ENCODE data around the gene CLDN3. TPM values are rescaled to one million over a fixed set of nuclear protein-coding genes. Genes with fewer than 3 reads are reported as not detected.

Gene CLDN3
- total RNA-seq, 2 experiments from 2014 or later: not detected

GRCh38 chr7:73738220-73738611 is 31.9 kb downstream of the CLDN3 start:
- ChIA-PET POLR2A (interaction anchor here (0.8 to 3.0 kb wide), 12 partner anchors 17 to 437 kb away, joined by 3 to 11 read pairs (median 8); partner anchors contain the start of genes BAZ1B, BCL7B, BUD23 and DNAJC30), CTCF (interaction anchor here (1.0 to 8.0 kb wide), 7 partner anchors 10 to 219 kb away, joined by 3 to 77 read pairs (median 6); partner anchors contain the start of genes METTL27 and VPS37D)
- Mint-ChIP-seq H3K27me3 (no peaks in the 10 kb centered on the region), H3K4me1 (peaks cover 24% of the 10 kb centered on the region), H3K27ac (peak overlapping the region; percentile 92), H3K4me3 (peak overlapping the region; percentile 86), H3K9me3 (no peaks in the 10 kb centered on the region), H3K36me3 (ENCODE audit: low read depth) (peaks cover 4% of the 10 kb centered on the region)
- peak; percentile 65 for DNase-seq

DNA sequence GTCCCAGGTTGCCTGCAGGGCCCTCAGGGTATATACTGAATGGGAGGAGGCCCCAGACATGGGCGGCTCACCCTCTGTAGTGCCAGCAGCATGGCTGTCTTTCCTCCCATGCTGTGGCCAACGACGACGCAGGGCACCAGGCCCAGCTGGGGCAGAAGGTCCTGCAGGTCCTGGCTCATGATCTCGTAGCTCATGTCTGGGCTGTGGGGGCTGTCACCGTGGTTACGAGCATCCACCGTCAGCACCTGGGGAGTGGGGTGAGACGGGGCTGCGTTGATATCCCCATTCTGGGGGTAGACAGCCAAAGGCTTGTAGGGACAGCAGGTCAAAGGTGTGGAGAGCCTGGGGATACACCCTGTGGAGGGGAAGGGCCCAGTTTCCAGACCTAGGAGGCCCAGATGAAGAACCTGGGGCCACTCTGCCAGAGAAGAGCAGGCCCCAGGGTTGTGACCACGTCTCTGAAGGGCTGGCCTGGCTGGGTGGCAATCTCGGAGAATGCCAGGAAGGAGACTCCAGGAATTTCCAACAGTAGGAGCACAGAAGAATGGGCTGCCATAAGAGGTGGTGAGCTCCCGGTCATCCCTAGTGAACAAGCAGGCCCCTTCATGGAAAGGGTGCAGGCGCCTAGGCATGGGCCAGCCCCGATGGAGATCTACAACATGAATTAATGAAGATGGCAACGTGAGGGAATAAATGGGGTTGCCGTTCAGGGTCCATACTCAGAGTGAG is 32.4 kb downstream of the CLDN3 start:
- Mint-ChIP-seq H3K9me3 (no peaks in the 10 kb centered on the region), H3K27me3 (no peaks in the 10 kb centered on the region), H3K4me1 (peaks cover 24% of the 10 kb centered on the region), H3K4me3 (peak overlapping the region; percentile 86), H3K27ac (peak overlapping the region; percentile 92), H3K36me3 (ENCODE audit: low read depth) (peaks cover 4% of the 10 kb centered on the region)
- POLR2A ChIA-PET: interaction anchor here (1.0 to 3.0 kb wide), 9 partner anchors 18 to 438 kb away, joined by 3 to 11 read pairs (median 8); partner anchors contain the start of genes BAZ1B, BCL7B, BUD23 and DNAJC30
- no peak for DNase-seq
- CTCF ChIA-PET: interaction anchor here (1.1 to 8.0 kb wide), 7 partner anchors 12 to 129 kb away, joined by 3 to 77 read pairs (median 6); partner anchors contain the start of genes METTL27 and VPS37D

DNA sequence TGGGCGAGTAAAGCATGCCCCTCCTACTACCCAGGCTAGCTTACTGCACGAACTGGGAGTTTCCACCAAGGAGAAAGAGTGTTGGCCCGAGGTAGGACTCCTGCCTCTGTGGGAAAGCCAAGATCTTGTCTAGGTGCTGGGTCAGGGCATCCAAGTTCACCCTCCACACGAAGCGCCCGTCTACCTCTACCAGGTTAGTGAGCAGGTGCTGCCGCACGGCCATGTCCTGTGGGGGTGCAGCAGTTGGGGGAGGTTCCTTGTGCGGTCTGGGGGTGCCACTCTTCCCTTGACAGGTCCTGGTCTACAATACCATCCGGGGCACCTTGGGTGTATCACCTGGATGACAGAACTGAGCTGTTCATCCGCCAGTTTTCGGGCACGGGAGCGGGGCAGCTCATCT is 33.2 kb downstream of the CLDN3 start:
- no peak overlapping the region for H3K27ac Mint-ChIP-seq
- no peaks in the 10 kb centered on the region for H3K27me3 Mint-ChIP-seq
- no peaks in the 10 kb centered on the region for H3K9me3 Mint-ChIP-seq
- H3K4me1 Mint-ChIP-seq: peaks cover 24% of the 10 kb centered on the region
- POLR2A ChIA-PET: interaction anchor here (3.0 kb wide), 1 partner anchor 20 kb away, joined by 11 read pairs; no protein-coding TSS in a partner anchor
- CTCF ChIA-PET: interaction anchor here (0.6 to 8.0 kb wide), 4 partner anchors 74 to 129 kb away, joined by 3 to 77 read pairs (median 4); no protein-coding TSS in a partner anchor
- DNase-seq: no peak
- peaks cover 4% of the 10 kb centered on the region for H3K36me3 Mint-ChIP-seq (ENCODE audit: low read depth)
- peak overlapping the region; percentile 17 for H3K4me3 Mint-ChIP-seq

DNA sequence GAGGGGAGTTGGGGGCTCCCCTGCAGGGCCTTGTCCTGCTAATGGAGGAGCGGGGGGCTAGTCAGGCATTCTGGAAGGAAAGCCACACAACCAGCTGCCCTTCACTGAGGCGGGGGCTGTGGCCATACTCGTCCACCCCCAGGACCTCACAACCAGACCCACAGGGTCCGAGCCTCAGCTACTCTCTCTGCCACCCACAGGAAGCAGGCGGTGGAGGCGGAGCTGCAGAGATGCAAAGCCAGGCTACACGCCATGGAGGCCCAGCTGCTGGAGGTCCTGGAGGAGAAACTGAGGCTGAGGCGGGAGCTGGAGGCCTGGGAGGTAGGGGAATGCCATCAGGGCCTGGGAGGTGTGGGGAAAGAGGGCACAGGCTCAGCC is 34.6 kb downstream of the CLDN3 start:
- peaks cover 24% of the 10 kb centered on the region for H3K4me1 Mint-ChIP-seq
- no peaks in the 10 kb centered on the region for H3K9me3 Mint-ChIP-seq
- CTCF ChIA-PET: interaction anchor here (1.2 to 8.0 kb wide), 8 partner anchors 11 to 214 kb away, joined by 3 to 77 read pairs (median 6); no protein-coding TSS in a partner anchor
- POLR2A ChIA-PET: interaction anchor here (0.9 to 1.8 kb wide), 3 partner anchors 9 to 129 kb away, joined by 3 to 14 read pairs (median 3); partner anchors contain the start of gene STX1A
- H3K36me3 Mint-ChIP-seq (ENCODE audit: low read depth): peaks cover 4% of the 10 kb centered on the region
- no peak overlapping the region for H3K4me3 Mint-ChIP-seq
- H3K27ac Mint-ChIP-seq: peak overlapping the region; percentile 70
- DNase-seq: no peak
- H3K27me3 Mint-ChIP-seq: no peaks in the 10 kb centered on the region

DNA sequence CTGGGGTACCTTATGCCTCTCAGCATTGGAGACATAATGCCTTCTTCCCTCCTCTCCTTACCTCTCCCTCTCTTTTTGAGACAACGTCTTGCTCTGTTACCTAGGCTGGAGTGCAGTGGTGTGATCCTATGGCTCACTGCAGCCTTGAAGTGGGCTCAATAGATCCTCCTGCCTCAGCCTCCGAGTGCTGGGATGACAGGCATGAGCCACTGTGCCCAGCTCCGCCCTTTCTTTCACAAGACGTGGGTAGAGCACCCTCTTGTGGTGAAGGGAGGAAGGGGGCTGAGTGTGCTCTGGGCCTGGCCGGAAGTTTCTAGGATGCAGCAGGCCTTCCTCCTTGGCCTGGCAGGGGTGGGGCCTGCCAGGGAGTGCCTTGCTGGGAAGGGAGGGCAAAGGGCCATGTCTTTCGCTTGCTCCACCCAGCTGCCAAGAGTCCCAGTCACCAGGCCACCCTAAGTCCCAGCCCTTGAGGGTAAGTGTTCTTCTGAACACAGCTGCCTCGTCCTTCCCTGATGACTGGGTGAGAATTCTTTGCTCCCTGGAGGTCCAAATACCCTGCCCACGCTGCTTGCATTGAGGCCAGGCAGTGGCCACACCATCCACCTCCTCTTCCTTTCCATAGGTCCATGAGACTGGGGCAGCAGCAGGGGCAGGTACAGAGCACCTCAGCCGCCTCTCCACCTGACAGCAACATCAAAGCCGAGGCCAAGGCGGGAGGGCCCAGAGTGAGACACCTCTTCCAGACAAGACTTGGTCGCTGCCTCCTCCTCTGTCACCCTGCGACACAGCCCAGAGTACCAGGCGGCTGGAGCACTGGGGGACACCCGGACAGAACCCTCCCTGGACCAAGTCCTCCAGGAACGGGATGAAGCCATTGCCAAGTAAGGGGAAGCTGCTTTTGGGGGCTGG is 35.2 kb downstream of the CLDN3 start:
- Mint-ChIP-seq H3K9me3 (no peaks in the 10 kb centered on the region), H3K27ac (peak overlapping the region; percentile 70), H3K4me3 (no peak overlapping the region), H3K27me3 (no peaks in the 10 kb centered on the region), H3K36me3 (ENCODE audit: low read depth) (peaks cover 4% of the 10 kb centered on the region), H3K4me1 (peaks cover 24% of the 10 kb centered on the region)
- DNase-seq: peak; percentile 87
- ChIA-PET POLR2A (interaction anchor here (0.9 to 1.8 kb wide), 5 partner anchors 10 to 213 kb away, joined by 3 to 14 read pairs (median 3); partner anchors contain the start of genes BAZ1B and STX1A), CTCF (interaction anchor here (0.6 to 8.0 kb wide), 29 partner anchors 10 to 283 kb away, joined by 3 to 77 read pairs (median 4); partner anchors contain the start of gene BAZ1B)

GRCh38 chr7:73732397-73732796 is 37.7 kb downstream of the CLDN3 start:
- no peak for DNase-seq
- ChIA-PET POLR2A (no interaction called here), CTCF (interaction anchor here (0.7 to 8.0 kb wide), 2 partner anchors 16 to 124 kb away, joined by 4 to 77 read pairs; no protein-coding TSS in a partner anchor)
- Mint-ChIP-seq H3K9me3 (no peaks in the 10 kb centered on the region), H3K36me3 (ENCODE audit: low read depth) (peaks cover 4% of the 10 kb centered on the region), H3K27ac (no peak overlapping the region), H3K4me3 (no peak overlapping the region), H3K27me3 (peaks cover 8% of the 10 kb centered on the region), H3K4me1 (peaks cover 15% of the 10 kb centered on the region)

DNA sequence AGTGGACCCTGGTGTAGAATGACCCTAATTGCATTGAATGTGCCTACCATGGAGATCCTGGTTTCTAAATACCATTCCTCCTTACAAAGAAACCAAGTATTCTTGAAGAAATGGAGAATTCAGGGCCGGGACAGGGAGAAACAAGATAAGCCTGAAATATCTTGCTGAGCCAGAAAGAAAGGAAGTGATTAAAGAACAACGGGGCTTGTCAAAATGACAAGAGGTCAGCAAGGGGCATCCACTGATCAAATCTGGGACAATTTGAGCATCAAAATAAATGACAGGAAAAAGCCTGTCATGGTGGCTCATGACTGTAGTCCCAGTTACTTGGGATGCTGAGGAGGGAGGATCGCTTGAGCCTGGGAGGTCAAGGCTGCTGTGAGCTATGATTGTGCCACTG is 39.6 kb downstream of the CLDN3 start:
- Mint-ChIP-seq H3K4me3 (no peak overlapping the region), H3K4me1 (peaks cover 9% of the 10 kb centered on the region), H3K27ac (no peak overlapping the region), H3K9me3 (no peaks in the 10 kb centered on the region), H3K36me3 (ENCODE audit: low read depth) (no peaks in the 10 kb centered on the region), H3K27me3 (peaks cover 10% of the 10 kb centered on the region)
- CTCF ChIA-PET: no interaction called here
- POLR2A ChIA-PET: no interaction called here
- DNase-seq: no peak

DNA sequence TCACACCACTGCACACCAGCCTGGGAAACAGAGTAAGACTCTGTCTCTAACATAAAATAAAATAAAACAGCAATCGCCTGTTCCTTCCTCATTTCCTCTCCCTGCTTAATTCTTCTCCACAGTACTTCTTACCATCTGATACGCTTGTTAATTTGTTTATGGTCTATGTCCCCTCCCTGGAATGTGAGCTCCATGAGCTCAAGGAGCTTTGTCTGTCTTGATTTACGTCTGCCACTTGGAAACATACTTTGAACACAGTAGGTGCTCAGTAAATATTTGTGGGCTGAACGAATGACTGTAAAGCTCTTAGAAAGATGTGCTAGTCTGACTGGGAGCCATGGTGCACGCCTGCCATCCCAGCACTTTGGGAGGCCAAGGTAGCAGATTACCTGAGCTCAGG is 41.5 kb downstream of the CLDN3 start:
- Mint-ChIP-seq H3K27me3 (peaks cover 15% of the 10 kb centered on the region), H3K9me3 (no peaks in the 10 kb centered on the region), H3K27ac (no peak overlapping the region), H3K4me3 (no peak overlapping the region), H3K4me1 (no peaks in the 10 kb centered on the region), H3K36me3 (ENCODE audit: low read depth) (no peaks in the 10 kb centered on the region)
- DNase-seq: no peak
- POLR2A ChIA-PET: interaction anchor here (1.4 to 1.6 kb wide), 2 partner anchors 11 to 12 kb away, joined by 3 read pairs; partner anchors contain the start of gene ABHD11
- CTCF ChIA-PET: interaction anchor here (0.7 to 1.8 kb wide), 5 partner anchors 10 to 241 kb away, joined by 3 to 20 read pairs (median 3); partner anchors contain the start of gene ABHD11

GRCh38 chr7:73727952-73728351 is 42.1 kb downstream of the CLDN3 start:
- ChIA-PET POLR2A (interaction anchor here (1.4 to 1.6 kb wide), 2 partner anchors 11 to 13 kb away, joined by 3 read pairs; partner anchors contain the start of gene ABHD11), CTCF (interaction anchor here (1.0 to 1.8 kb wide), 3 partner anchors 10 to 121 kb away, joined by 3 to 20 read pairs (median 4); partner anchors contain the start of gene ABHD11)
- DNase-seq: no peak
- no peaks in the 10 kb centered on the region for H3K9me3 Mint-ChIP-seq
- H3K27ac Mint-ChIP-seq: no peak overlapping the region
- H3K36me3 Mint-ChIP-seq (ENCODE audit: low read depth): no peaks in the 10 kb centered on the region
- H3K27me3 Mint-ChIP-seq: peaks cover 15% of the 10 kb centered on the region
- no peak overlapping the region for H3K4me3 Mint-ChIP-seq
- H3K4me1 Mint-ChIP-seq: no peaks in the 10 kb centered on the region

DNA sequence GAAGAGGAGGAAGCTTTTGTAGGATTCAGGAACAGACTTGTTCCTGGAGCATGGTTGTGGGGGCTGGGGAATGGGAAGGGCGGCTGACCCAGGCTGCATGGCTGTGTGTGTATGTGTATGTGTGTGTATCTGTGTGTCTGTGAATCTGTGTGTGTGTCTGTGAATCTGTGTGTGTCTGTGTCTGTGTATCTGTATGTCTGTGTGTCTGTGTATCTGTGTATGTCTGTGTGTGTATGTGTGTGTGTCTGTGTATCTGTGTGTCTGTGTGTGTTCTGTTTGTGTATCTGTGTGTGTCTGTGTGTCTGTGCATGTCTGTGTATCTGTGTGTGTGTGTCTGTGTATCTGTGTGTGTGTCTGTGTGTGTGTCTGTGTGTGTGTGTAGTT is 44.0 kb downstream of the CLDN3 start:
- CTCF ChIA-PET: interaction anchor here (1.0 to 4.7 kb wide), 7 partner anchors 12 to 207 kb away, joined by 3 to 54 read pairs (median 7); partner anchors contain the start of gene ABHD11
- Mint-ChIP-seq H3K4me1 (no peaks in the 10 kb centered on the region), H3K9me3 (no peaks in the 10 kb centered on the region), H3K36me3 (ENCODE audit: low read depth) (no peaks in the 10 kb centered on the region), H3K4me3 (no peak overlapping the region), H3K27me3 (peaks cover 22% of the 10 kb centered on the region), H3K27ac (no peak overlapping the region)
- POLR2A ChIA-PET: interaction anchor here (1.0 kb wide), 1 partner anchor 15 kb away, joined by 3 read pairs; no protein-coding TSS in a partner anchor
- no peak for DNase-seq

DNA sequence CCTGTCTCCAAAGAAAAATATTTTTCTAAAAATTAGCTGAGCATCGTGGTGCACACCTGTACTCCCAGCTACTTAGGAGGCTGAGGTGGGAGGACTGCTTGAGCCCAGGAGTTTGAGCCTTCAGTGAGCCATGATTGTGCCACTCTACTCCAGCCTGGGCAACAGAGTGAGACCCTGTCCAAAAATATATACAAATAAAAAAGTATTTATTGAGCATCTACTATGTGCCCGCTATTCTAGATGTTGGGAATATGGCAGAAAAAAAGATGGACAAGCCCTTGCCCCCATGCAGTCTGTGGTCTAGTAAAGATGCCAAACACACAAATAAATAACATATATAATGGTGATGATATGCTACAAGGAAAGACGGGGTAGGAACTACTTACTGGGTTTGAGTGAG is 46.3 kb downstream of the CLDN3 start:
- Mint-ChIP-seq H3K4me3 (no peak overlapping the region), H3K27me3 (peaks cover 28% of the 10 kb centered on the region), H3K27ac (no peak overlapping the region), H3K4me1 (peaks cover 5% of the 10 kb centered on the region), H3K9me3 (no peaks in the 10 kb centered on the region), H3K36me3 (ENCODE audit: low read depth) (no peaks in the 10 kb centered on the region)
- CTCF ChIA-PET: interaction anchor here (0.7 to 4.7 kb wide), 5 partner anchors 11 to 118 kb away, joined by 3 to 54 read pairs (median 7); no protein-coding TSS in a partner anchor
- no peak for DNase-seq
- POLR2A ChIA-PET: no interaction called here

DNA sequence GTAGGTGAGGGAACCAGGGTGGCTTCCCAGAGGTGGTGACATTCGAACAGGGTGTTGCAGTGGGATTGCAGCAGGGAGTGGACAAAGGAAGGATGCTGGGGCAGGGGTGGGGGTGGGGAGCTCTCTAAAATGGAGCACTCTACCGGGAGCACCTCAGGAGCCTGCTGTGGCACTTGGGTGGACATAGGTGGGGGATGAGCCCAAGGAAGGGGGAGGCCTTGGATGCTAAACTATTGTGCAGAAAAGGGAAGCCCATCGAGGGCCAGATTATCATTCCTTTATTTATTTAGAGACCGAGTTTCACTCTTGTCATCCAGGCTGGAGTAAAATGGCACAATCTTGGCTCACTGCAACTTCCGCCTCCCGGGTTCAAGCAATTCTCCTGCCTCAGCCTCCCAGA is 47.3 kb downstream of the CLDN3 start:
- Mint-ChIP-seq H3K4me1 (peaks cover 11% of the 10 kb centered on the region), H3K4me3 (no peak overlapping the region)

More for the DNA sequence above, 47.3 kb downstream of the CLDN3 start:
- H3K9me3 Mint-ChIP-seq: no peaks in the 10 kb centered on the region
- DNase-seq: no peak
- H3K27me3 Mint-ChIP-seq: peaks cover 20% of the 10 kb centered on the region
- ChIA-PET POLR2A (no interaction called here), CTCF (interaction anchor here (3.1 to 4.7 kb wide), 2 partner anchors 94 to 117 kb away, joined by 16 to 54 read pairs; no protein-coding TSS in a partner anchor)
- H3K27ac Mint-ChIP-seq: no peak overlapping the region
- H3K36me3 Mint-ChIP-seq (ENCODE audit: low read depth): no peaks in the 10 kb centered on the region
